AG04450 (cell line): ENCODE measurements around the gene TBX19. TPM values are rescaled to one million over a fixed set of nuclear protein-coding genes. Genes with fewer than 3 reads are reported as not detected.

Source experiments
- CTCF ChIA-PET: fragments of 300-600, 350-600 bp; formaldehyde crosslinking; extraction: SDS; loops from one replicate; lab custom pipeline; 2022; ENCODE audit warnings: antibody characterized with exemption, inconsistent platforms; lab: Charles Lee
- POLR2A ChIA-PET: fragments of 350-600 bp; formaldehyde crosslinking; extraction: SDS; loops from one replicate; lab custom pipeline; 2021; ENCODE audit warnings: antibody characterized with exemption, inconsistent platforms; lab: Yijun Ruan, JAX
- DNase-seq: peaks from one replicate; pipeline ENCODE4 v3.0.0-alpha.2; 2011; ENCODE audit warnings: low read depth, low spot score
- H3K27ac ChIP-seq: one replicate; pipeline ENCODE4 v1.5.1; 2012; ENCODE audit warnings: low read depth, low read length, control low read depth
- H3K27me3 ChIP-seq: one replicate; pipeline ENCODE4 v1.6.0; 2012; ENCODE audit warnings: low read length; ENCODE audit not compliant: control insufficient read depth, insufficient read depth
- H3K4me3 ChIP-seq: 2 replicates; pipeline ENCODE4 v1.5.1; 2011; ENCODE audit warnings: mild to moderate bottlenecking, low read depth, low read length, control low read depth
- H3K9me3 ChIP-seq: 2 replicates; pipeline ENCODE4 v1.5.1; 2012; ENCODE audit warnings: low read length; ENCODE audit not compliant: control insufficient read depth, insufficient read depth
- polyA plus RNA-seq: library from polyadenylated mRNA; depleted of rRNA; stranded (reverse); fragments of >200 nt; gene quantifications from 2 replicates; pipeline ENCODE4 v1.2.3, GENCODE V29; 2011
- TF ChIP-seq, protein P1 (sequence below): IDR thresholded peaks from 2 replicates; pipeline ENCODE4 v1.5.1; 2011; ENCODE audit warnings: low read depth, low read length, control low read depth, inconsistent platforms

TBX19 gene
- polyA plus RNA-seq, 1 experiment = 1.3 TPM

DNA sequence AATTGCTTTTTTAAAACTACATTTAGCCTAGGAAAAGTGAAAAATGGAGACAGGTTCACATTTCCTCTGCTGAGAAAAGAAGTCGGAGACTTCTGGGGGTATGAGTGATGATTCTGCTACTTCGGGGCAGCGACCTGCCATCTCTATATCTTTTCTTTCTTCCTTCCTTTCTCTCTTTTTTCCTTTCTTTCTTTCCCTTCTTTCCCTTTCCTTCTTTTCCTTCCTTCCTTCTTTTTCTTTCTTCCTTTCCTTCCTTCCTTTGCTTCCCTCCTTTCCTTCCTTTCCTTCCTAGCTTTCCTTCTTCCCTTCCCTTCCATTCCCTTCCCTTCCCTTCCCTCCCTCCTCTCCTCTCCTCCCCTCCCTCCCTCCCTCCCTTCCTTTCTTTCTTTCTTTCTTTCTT, 17.8 kb downstream of the TBX19 start:
- Histone ChIP-seq H3K27me3 (no peaks in the 10 kb centered on the region), H3K9me3 (no peaks in the 10 kb centered on the region), H3K4me3 (no peak overlapping the region), H3K27ac (no peak overlapping the region)
- ChIA-PET CTCF (interaction anchor here (0.6 kb wide), 1 partner anchor 59 kb away, joined by 3 read pairs; no protein-coding TSS in a partner anchor), POLR2A (no interaction called here)
- no peak for DNase-seq
- TF ChIP-seq, protein P1, sequence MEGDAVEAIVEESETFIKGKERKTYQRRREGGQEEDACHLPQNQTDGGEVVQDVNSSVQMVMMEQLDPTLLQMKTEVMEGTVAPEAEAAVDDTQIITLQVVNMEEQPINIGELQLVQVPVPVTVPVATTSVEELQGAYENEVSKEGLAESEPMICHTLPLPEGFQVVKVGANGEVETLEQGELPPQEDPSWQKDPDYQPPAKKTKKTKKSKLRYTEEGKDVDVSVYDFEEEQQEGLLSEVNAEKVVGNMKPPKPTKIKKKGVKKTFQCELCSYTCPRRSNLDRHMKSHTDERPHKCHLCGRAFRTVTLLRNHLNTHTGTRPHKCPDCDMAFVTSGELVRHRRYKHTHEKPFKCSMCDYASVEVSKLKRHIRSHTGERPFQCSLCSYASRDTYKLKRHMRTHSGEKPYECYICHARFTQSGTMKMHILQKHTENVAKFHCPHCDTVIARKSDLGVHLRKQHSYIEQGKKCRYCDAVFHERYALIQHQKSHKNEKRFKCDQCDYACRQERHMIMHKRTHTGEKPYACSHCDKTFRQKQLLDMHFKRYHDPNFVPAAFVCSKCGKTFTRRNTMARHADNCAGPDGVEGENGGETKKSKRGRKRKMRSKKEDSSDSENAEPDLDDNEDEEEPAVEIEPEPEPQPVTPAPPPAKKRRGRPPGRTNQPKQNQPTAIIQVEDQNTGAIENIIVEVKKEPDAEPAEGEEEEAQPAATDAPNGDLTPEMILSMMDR = no peak

DNA sequence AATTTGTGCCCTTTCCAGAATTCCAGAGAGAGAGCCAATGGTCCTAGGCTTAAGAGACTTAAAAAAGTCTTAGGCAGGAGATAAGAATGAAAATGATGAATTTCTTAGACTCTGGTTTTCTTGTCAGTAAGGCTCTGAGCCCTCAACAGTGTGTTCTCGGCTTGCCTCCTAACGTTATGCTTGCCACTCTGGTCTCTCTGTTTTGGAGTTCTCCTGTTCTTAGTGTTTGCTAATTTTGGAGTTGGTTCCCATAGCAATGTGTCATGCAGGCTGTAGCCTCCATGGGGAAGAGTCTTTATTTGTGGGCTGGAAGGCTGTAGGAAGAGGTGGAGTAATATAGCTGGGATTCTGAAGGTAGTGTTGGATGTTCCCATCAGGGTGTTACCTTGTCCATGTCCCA, 19.9 kb downstream of the TBX19 start:
- H3K27me3 ChIP-seq = no peaks in the 10 kb centered on the region
- DNase-seq = no peak
- no peaks in the 10 kb centered on the region for H3K9me3 ChIP-seq
- ChIA-PET CTCF (interaction anchor here (1.3 kb wide), 1 partner anchor 66 kb away, joined by 4 read pairs; no protein-coding TSS in a partner anchor), POLR2A (no interaction called here)
- TF ChIP-seq, protein P1 = no peak
- no peak overlapping the region for H3K4me3 ChIP-seq
- no peak overlapping the region for H3K27ac ChIP-seq

DNA sequence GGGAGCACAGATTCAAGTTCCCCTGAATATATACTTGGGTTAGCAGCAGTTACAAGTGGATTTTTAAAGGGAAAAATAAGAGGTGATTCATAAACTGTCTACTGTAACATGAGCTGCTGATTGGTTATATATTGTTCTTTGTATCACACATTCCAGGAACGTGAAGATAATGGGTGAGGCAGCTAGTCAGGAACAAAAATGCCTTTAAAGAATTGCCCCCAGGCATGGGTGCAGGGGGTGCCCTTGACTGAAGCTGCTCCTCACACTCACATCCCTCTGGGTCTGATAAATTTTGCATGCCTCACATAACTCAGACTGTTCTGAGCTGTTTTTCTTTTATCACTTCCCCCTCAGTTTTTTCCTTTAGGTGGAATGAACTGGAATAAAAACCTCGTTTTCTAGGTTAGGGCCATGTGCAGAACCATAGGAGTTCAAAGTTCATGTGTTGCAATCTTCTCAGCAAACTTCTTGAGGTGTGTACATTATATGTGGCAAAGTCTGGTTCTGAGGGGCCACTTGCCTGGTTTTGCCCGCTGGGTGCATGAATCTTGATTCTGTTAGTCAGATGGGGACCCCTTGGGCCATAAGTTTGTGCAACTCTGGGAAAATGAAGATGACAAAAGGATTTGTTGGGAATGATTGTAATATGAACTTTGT, 21.1 kb downstream of the TBX19 start:
- Histone ChIP-seq H3K27ac (no peak overlapping the region), H3K4me3 (no peak overlapping the region), H3K9me3 (no peaks in the 10 kb centered on the region), H3K27me3 (no peaks in the 10 kb centered on the region)
- ChIA-PET CTCF (interaction anchor here (1.2 kb wide), 2 partner anchors 41 to 66 kb away, joined by 5 to 8 read pairs; no protein-coding TSS in a partner anchor), POLR2A (interaction anchor here (0.6 kb wide), 2 partner anchors 120 to 744 kb away, joined by 4 to 5 read pairs; no protein-coding TSS in a partner anchor)
- TF ChIP-seq, protein P1 = no peak
- DNase-seq = no peak

DNA sequence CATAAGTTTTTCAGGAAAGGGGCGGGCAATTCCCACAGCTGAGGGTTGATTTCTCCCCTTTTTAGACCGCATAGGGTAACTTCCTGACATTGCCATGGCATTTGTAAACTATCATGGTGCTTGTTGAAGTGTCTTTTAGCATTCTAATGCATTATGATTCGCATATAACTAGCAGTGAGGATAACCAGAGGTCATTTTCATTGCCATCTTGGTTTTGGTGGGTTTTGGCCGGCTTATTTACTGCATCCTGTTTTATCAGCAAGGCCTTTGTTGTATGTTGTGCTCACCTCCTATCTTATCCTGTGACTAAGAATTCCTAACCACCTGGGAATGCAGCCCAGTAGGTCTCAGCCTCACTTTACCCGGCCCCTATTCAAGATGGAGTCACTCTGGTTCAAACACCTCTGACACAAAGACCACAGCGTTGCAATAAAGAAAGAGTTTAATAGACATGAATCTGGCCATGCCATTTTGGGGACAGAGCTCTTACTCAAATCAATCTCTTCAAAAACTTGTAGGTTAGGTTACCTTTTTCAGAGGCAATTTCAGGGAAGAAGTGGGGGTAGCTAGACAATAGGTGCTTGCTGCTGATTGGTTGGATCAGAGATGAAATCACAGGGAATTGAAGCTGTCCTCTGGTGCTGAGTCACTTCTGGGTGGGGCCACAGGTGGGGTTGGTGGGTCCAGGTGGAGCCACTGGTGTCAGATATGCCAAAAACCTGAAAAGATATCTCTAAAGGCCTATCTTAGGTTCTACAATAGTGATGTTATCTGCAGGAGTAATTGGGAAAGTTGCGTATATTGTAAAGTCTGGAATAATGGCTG, 23.3 kb downstream of the TBX19 start:
- TF ChIP-seq, protein P1 = no peak
- DNase-seq = no peak
- no peaks in the 10 kb centered on the region for H3K9me3 ChIP-seq
- POLR2A ChIA-PET = no interaction called here
- H3K27me3 ChIP-seq = no peaks in the 10 kb centered on the region
- no peak overlapping the region for H3K4me3 ChIP-seq
- H3K27ac ChIP-seq = no peak overlapping the region
- CTCF ChIA-PET = interaction anchor here (3.5 kb wide), 1 partner anchor 38 kb away, joined by 15 read pairs; no protein-coding TSS in a partner anchor
